HEK293 (cell line): Measurements from ENCODE around the gene DSCAM.

ENCODE experiments used
- CTCF ChIA-PET: fragments of 350-600 bp; formaldehyde crosslinking; extraction: SDS; loops from one replicate; lab custom pipeline; 2021; ENCODE audit warnings: antibody characterized with exemption; lab: Yijun Ruan, JAX
- POLR2A ChIA-PET: fragments of 300-600 bp; formaldehyde crosslinking; extraction: SDS; loops from one replicate; lab custom pipeline; 2020; ENCODE audit warnings: antibody characterized with exemption, inconsistent platforms; lab: Yijun Ruan, JAX
- H3K27ac ChIP-seq: fragments of 200-500 bp; sonication (Bioruptor generic); 2 replicates; pipeline ENCODE4 v1.5.1; 2014; ENCODE audit warnings: low read depth, low read length, control low read depth, inconsistent platforms; ENCODE audit errors: extremely low read depth
- H3K36me3 ChIP-seq, 2 experiments: fragments of 200-500 bp in 1 of 2; sonication (Bioruptor generic) in 1 of 2; 1 replicate in 1 of 2; 2 replicates in 1 of 2; pipeline ENCODE4 v1.5.1; 2014 to 2017; ENCODE audit warnings: inconsistent platforms in 2 of 2, low read length in 2 of 2; ENCODE audit not compliant: control insufficient read depth in 2 of 2, insufficient read depth in 1 of 2
- H3K4me1 ChIP-seq: fragments of 200-500 bp; sonication (Bioruptor generic); 2 replicates; pipeline ENCODE4 v1.5.1; 2014; ENCODE audit warnings: mild to moderate bottlenecking, low read length, inconsistent platforms; ENCODE audit not compliant: control insufficient read depth, insufficient read depth
- H3K4me3 ChIP-seq: 2 replicates; pipeline ENCODE4 v1.5.1; 2011; ENCODE audit warnings: low read depth, mild to moderate bottlenecking, control low read depth, low read length, moderate library complexity
- H3K9me3 ChIP-seq: fragments of 200-500 bp; sonication (Bioruptor generic); 2 replicates; pipeline ENCODE4 v1.5.1; 2014; ENCODE audit warnings: low read depth, low read length, inconsistent platforms; ENCODE audit not compliant: control insufficient read depth, insufficient read depth
- ATF2 ChIP-seq: fragments of 450-650 bp; formaldehyde crosslinking; IDR thresholded peaks from 2 replicates; pipeline ENCODE4 v1.5.1; 2016; ENCODE audit warnings: missing biosample characterization, missing genetic modification characterization, low read depth
- EGR2 ChIP-seq: fragments of 450-650 bp; formaldehyde crosslinking; IDR thresholded peaks from 2 replicates; pipeline ENCODE4 v1.5.1; 2016; ENCODE audit warnings: low read depth, missing biosample characterization, missing genetic modification characterization
- HOXA7 ChIP-seq: sonication (generic); formaldehyde crosslinking; IDR thresholded peaks from 2 replicates; pipeline ENCODE4 v1.8.1; 2022; ENCODE audit warnings: missing genetic modification reagents, borderline replicate concordance
- INSM2 ChIP-seq: fragments of 450-650 bp; formaldehyde crosslinking; IDR thresholded peaks from 2 replicates; pipeline ENCODE4 v1.5.1; 2016; ENCODE audit warnings: missing biosample characterization, missing genetic modification characterization
- KLF1 ChIP-seq: fragments of 450-650 bp; formaldehyde crosslinking; IDR thresholded peaks from 2 replicates; pipeline ENCODE4 v1.5.1; 2016; ENCODE audit warnings: missing biosample characterization, missing genetic modification characterization
- MZF1 ChIP-seq: fragments of 450-650 bp; formaldehyde crosslinking; IDR thresholded peaks from 2 replicates; pipeline ENCODE4 v1.5.1; 2017; ENCODE audit warnings: missing biosample characterization, missing genetic modification characterization, borderline replicate concordance
- PRDM2 ChIP-seq: fragments of 450-650 bp; formaldehyde crosslinking; IDR thresholded peaks from 2 replicates; pipeline ENCODE4 v1.5.1; 2016; ENCODE audit warnings: missing biosample characterization, missing genetic modification characterization, borderline replicate concordance
- ZBTB20 ChIP-seq: fragments of 450-650 bp; formaldehyde crosslinking; IDR thresholded peaks from 2 replicates; pipeline ENCODE4 v1.5.1; 2016; ENCODE audit warnings: missing biosample characterization, missing genetic modification characterization
- ZFP37 ChIP-seq: fragments of 450-650 bp; formaldehyde crosslinking; IDR thresholded peaks from 2 replicates; pipeline ENCODE4 v1.5.1; 2016; ENCODE audit warnings: missing biosample characterization, missing genetic modification characterization
- ZNF10 ChIP-seq: fragments of 450-650 bp; formaldehyde crosslinking; IDR thresholded peaks from 2 replicates; pipeline ENCODE4 v1.5.1; 2017; ENCODE audit warnings: missing biosample characterization, missing genetic modification characterization
- ZNF121 ChIP-seq: fragments of 450-650 bp; formaldehyde crosslinking; IDR thresholded peaks from 2 replicates; pipeline ENCODE4 v1.5.1; 2016; ENCODE audit warnings: missing biosample characterization, missing genetic modification characterization
- ZNF157 ChIP-seq: fragments of 450-650 bp; formaldehyde crosslinking; IDR thresholded peaks from 2 replicates; pipeline ENCODE4 v1.5.1; 2016; ENCODE audit warnings: missing biosample characterization, missing genetic modification characterization
- ZNF2 ChIP-seq: fragments of 450-650 bp; formaldehyde crosslinking; IDR thresholded peaks from 2 replicates; pipeline ENCODE4 v1.5.1; 2016; ENCODE audit warnings: missing biosample characterization, missing genetic modification characterization
- ZNF274 ChIP-seq, 2 experiments: fragments of 200-500 bp in 1 of 2; fragments of 450-650 bp in 1 of 2; sonication (Bioruptor generic) in 1 of 2; formaldehyde crosslinking in 1 of 2; IDR thresholded peaks; 2 replicates each; pipeline versions ENCODE4 v1.5.1 to v1.6.1; 2014 to 2016; ENCODE audit warnings: borderline replicate concordance in 1 of 2, inconsistent platforms in 1 of 2, low read length in 1 of 2, missing biosample characterization in 1 of 2, missing genetic modification characterization in 1 of 2
- ZNF366 ChIP-seq: fragments of 450-650 bp; formaldehyde crosslinking; conservative IDR thresholded peaks from 2 replicates; pipeline ENCODE4 v1.5.1; 2016; ENCODE audit warnings: missing biosample characterization, missing genetic modification characterization
- ZNF501 ChIP-seq: fragments of 450-650 bp; formaldehyde crosslinking; IDR thresholded peaks from 2 replicates; pipeline ENCODE4 v1.5.1; 2016; ENCODE audit warnings: missing biosample characterization, missing genetic modification characterization
- ZNF518A ChIP-seq: fragments of 450-650 bp; formaldehyde crosslinking; conservative IDR thresholded peaks from 2 replicates; pipeline ENCODE4 v1.5.1; 2016; ENCODE audit warnings: low read depth, missing biosample characterization, missing genetic modification characterization
- ZNF544 ChIP-seq: fragments of 450-650 bp; formaldehyde crosslinking; IDR thresholded peaks from 2 replicates; pipeline ENCODE4 v1.5.0; 2017; ENCODE audit warnings: missing biosample characterization, missing genetic modification characterization
- ZNF548 ChIP-seq: fragments of 450-650 bp; formaldehyde crosslinking; IDR thresholded peaks from 2 replicates; pipeline ENCODE4 v1.5.1; 2016; ENCODE audit warnings: missing biosample characterization, missing genetic modification characterization
- ZNF585B ChIP-seq: fragments of 450-650 bp; formaldehyde crosslinking; IDR thresholded peaks from 2 replicates; pipeline ENCODE4 v1.5.1; 2016; ENCODE audit warnings: missing biosample characterization, missing genetic modification characterization
- ZNF623 ChIP-seq: fragments of 450-650 bp; formaldehyde crosslinking; IDR thresholded peaks from 2 replicates; pipeline ENCODE4 v1.5.1; 2016; ENCODE audit warnings: missing biosample characterization, missing genetic modification characterization

DSCAM gene

GRCh38 chr21:40254540-40255465, 592.2 kb downstream of the DSCAM start (continued):
- TF ChIP-seq PRDM2 (tag by site-specific recombination) = no peak
- TF ChIP-seq ZNF10 = no peak
- TF ChIP-seq EGR2 = no peak
- no peak for TF ChIP-seq ZNF585B (tag by site-specific recombination)
- no peak for TF ChIP-seq ZNF274 (IDR thresholded peaks at IDR 0.05; ENCODE audit: low read length)
- TF ChIP-seq ZNF274 (tag by site-specific recombination; IDR thresholded peaks at IDR 0.05; ENCODE audit: borderline replicate concordance) = no peak
- no peak for TF ChIP-seq ATF2 (tag by site-specific recombination)
- no peak for TF ChIP-seq ZNF518A (tag by site-specific recombination)
- no peak for TF ChIP-seq ZNF544 (tag by site-specific recombination)
- TF ChIP-seq ZNF2 = no peak
- TF ChIP-seq ZNF548 (tag by site-specific recombination) = no peak
- TF ChIP-seq MZF1 (tag by site-specific recombination) = no peak
- TF ChIP-seq KLF1 (tag by site-specific recombination) = no peak
- TF ChIP-seq, all 188 proteins: peak for 0

- Histone ChIP-seq H3K27ac (no peak overlapping the region), H3K4me3 (no peak overlapping the region), H3K9me3 (no peaks in the 10 kb centered on the region), H3K4me1 (no peaks in the 10 kb centered on the region), H3K36me3 (no peaks in the 10 kb centered on the region)
- CTCF ChIA-PET = no interaction called here
- POLR2A ChIA-PET = no interaction called here
- TF ChIP-seq ZNF623 (tag by site-specific recombination) (no peak), ZFP37 (tag by site-specific recombination) (no peak), HOXA7 (CRISPR knock-in tag) (no peak), ZNF157 (tag by site-specific recombination) (no peak), INSM2 (no peak), ZNF366 (tag by site-specific recombination) (no peak), ZNF501 (no peak), ZNF121 (tag by site-specific recombination) (no peak), ZBTB20 (tag by site-specific recombination) (no peak)
Measured at GRCh38 chr21:40253112-40253511, 593.8 kb downstream of the DSCAM start.
